Measurements from ENCODE around the gene RUNX1.

DNA sequence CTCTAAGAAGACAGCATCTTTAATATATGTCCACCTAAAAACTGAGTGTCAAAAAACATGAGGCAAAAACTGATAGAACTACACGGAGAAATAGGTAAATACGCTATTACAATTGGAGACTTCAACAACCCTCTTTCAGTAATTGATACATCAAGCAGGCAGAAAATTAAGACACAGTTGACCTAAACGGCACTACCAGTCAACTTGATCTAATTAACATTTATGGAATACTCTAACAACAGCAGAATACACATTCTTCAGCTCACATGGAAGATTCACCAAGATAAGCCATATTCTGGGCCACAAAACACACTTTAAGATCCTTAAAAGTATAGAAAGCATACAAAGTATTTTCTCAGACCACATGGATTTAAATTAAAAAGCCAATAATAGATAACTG lies 242.7 kb downstream of the RUNX1 start:
- TF ChIP-seq EP300 (IDR thresholded peaks at IDR 0.05) = no peak
- TF ChIP-seq, protein P1, sequence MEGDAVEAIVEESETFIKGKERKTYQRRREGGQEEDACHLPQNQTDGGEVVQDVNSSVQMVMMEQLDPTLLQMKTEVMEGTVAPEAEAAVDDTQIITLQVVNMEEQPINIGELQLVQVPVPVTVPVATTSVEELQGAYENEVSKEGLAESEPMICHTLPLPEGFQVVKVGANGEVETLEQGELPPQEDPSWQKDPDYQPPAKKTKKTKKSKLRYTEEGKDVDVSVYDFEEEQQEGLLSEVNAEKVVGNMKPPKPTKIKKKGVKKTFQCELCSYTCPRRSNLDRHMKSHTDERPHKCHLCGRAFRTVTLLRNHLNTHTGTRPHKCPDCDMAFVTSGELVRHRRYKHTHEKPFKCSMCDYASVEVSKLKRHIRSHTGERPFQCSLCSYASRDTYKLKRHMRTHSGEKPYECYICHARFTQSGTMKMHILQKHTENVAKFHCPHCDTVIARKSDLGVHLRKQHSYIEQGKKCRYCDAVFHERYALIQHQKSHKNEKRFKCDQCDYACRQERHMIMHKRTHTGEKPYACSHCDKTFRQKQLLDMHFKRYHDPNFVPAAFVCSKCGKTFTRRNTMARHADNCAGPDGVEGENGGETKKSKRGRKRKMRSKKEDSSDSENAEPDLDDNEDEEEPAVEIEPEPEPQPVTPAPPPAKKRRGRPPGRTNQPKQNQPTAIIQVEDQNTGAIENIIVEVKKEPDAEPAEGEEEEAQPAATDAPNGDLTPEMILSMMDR (IDR thresholded peaks at IDR 0.05) = no peak
- no peak for TF ChIP-seq POLR2A (IDR thresholded peaks at IDR 0.05)
- TF ChIP-seq POLR2AphosphoS5 (IDR thresholded peaks at IDR 0.05) = no peak
